ENCODE data around the gene UBE2R2. TPM values are rescaled to one million over a fixed set of nuclear protein-coding genes. Genes with fewer than 3 reads are reported as not detected.

The UBE2R2 gene
- total RNA-seq, 2 experiments from 2014 or later = 46.7 to 47.4 TPM

DNA sequence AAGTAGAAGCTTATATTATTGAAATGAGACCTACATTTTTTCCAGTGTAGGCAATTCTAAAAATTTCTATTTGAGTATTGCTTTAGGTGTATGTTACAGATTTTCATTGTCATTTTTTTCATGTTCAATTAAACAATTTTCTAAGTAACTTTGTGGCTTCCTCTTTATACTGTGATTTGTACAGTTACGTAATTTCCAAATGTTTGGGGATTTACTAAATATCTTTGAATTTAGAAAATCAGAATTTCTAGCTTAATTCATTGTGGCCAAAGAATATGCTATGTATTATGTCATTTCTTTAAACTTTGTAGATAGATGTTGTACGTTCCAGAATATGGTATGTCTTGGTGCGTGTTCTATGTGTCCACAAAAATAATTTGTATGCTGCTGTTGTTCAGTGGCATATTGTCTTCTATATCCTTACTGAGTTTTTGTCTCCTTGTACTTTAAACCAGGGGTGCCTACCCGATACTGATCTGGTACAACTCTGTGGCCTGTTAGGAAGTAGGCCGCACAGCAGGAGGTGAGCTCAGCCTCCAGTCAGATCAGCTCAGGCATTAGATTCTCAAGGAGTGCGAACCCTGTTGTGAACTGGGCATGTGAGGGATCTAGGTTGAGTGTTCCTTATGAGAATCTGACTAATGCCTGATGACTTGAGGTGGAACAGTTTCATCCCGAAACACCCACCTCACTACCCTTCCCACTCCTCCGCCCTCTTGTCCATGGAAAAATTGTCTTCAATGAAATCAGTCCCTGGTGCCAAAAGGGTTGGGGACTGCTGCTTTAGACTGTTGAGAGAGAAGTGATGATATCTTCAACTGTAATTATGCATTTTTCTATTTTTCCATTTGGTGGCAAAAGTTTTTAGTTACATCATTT, 63.5 kb downstream of the UBE2R2 start:
- Mint-ChIP-seq H3K27me3 (no peaks in the 10 kb centered on the region), H3K9me3 (peaks cover 1% of the 10 kb centered on the region), H3K27ac (peak overlapping the region; percentile 86), H3K4me1 (ENCODE audit: low read depth) (peaks cover 49% of the 10 kb centered on the region), H3K4me3 (no peak overlapping the region), H3K36me3 (ENCODE audit: low read depth) (peaks cover 4% of the 10 kb centered on the region)
- intact Hi-C loops (cut with micrococcal nuclease) = no loop called here
- TF ChIP-seq CTCF (IDR thresholded peaks at IDR 0.05) = no peak
- ChIA-PET POLR2A (interaction anchor here (0.6 kb wide), 1 partner anchor 22 kb away, joined by 3 read pairs; no protein-coding TSS in a partner anchor), CTCF (interaction anchor here (1.0 to 1.6 kb wide), 2 partner anchors 10 to 67 kb away, joined by 3 to 4 read pairs; no protein-coding TSS in a partner anchor)
- DNase-seq (no peak), ATAC-seq (no peak)

GRCh38 chr9:33881635-33882034, 64.7 kb downstream of the UBE2R2 start:
- POLR2A ChIA-PET = no interaction called here
- ATAC-seq (peak; percentile 71), DNase-seq (no peak)
- peaks cover 4% of the 10 kb centered on the region for H3K36me3 Mint-ChIP-seq (ENCODE audit: low read depth)
- intact Hi-C loops (cut with micrococcal nuclease) = no loop called here
- CTCF ChIA-PET = interaction anchor here (0.9 to 1.6 kb wide), 2 partner anchors 21 to 69 kb away, joined by 3 read pairs; no protein-coding TSS in a partner anchor
- H3K9me3 Mint-ChIP-seq = peaks cover 1% of the 10 kb centered on the region
- H3K4me3 Mint-ChIP-seq = no peak overlapping the region
- H3K27ac Mint-ChIP-seq = peak overlapping the region; percentile 86
- H3K4me1 Mint-ChIP-seq (ENCODE audit: low read depth) = peaks cover 52% of the 10 kb centered on the region
- H3K27me3 Mint-ChIP-seq = no peaks in the 10 kb centered on the region
- no peak for TF ChIP-seq CTCF (IDR thresholded peaks at IDR 0.05)

GRCh38 chr9:33884856-33885701, 68.1 kb downstream of the UBE2R2 start:
- intact Hi-C loops (cut with micrococcal nuclease) = no loop called here
- Mint-ChIP-seq H3K27ac (no peak overlapping the region), H3K4me1 (ENCODE audit: low read depth) (peaks cover 37% of the 10 kb centered on the region), H3K4me3 (no peak overlapping the region), H3K27me3 (no peaks in the 10 kb centered on the region), H3K9me3 (peaks cover 1% of the 10 kb centered on the region), H3K36me3 (ENCODE audit: low read depth) (peaks cover 13% of the 10 kb centered on the region)
- no peak for TF ChIP-seq CTCF (IDR thresholded peaks at IDR 0.05)
- no peak for ATAC-seq
- ChIA-PET POLR2A (interaction anchor here (1.1 kb wide), 1 partner anchor 163 kb away, joined by 4 read pairs; the partner anchor contains the start of gene UBAP2), CTCF (interaction anchor here (1.0 to 1.3 kb wide), 4 partner anchors 10 to 189 kb away, joined by 3 to 4 read pairs (median 3); no protein-coding TSS in a partner anchor)
- DNase-seq = no peak

GRCh38 chr9:33885948-33886347, 69.0 kb downstream of the UBE2R2 start:
- Mint-ChIP-seq H3K36me3 (ENCODE audit: low read depth) (peaks cover 15% of the 10 kb centered on the region), H3K9me3 (peaks cover 1% of the 10 kb centered on the region), H3K27ac (no peak overlapping the region), H3K4me3 (no peak overlapping the region), H3K4me1 (ENCODE audit: low read depth) (peaks cover 28% of the 10 kb centered on the region), H3K27me3 (no peaks in the 10 kb centered on the region)
- no peak for TF ChIP-seq CTCF (IDR thresholded peaks at IDR 0.05)
- ChIA-PET POLR2A (no interaction called here), CTCF (interaction anchor here (1.3 kb wide), 1 partner anchor 188 kb away, joined by 4 read pairs; no protein-coding TSS in a partner anchor)
- DNase-seq (no peak), ATAC-seq (no peak)
- intact Hi-C loops (cut with micrococcal nuclease) = no loop called here
